OCI-LY7 (cell line): ENCODE measurements around the gene VASH2.
A peak's percentile ranks its signal among the peaks of the same experiment; 100 is the strongest.

Experiments used
- EZH2phosphoT487 ChIP-seq: fragments of 200-600 bp; sonication (generic); IDR thresholded peaks from 2 replicates; pipeline ENCODE4 v1.6.1; 2018; ENCODE audit warnings: low read depth, borderline replicate concordance, mild to moderate bottlenecking, mixed run types, antibody characterized with exemption, low read length, moderate library complexity, mixed read lengths
- TF ChIP-seq, protein P1 (sequence below): fragments of 200-600 bp; sonication (generic); conservative IDR thresholded peaks from 2 replicates; pipeline ENCODE4 v1.5.1; 2014; ENCODE audit warnings: mild to moderate bottlenecking, antibody characterized with exemption, low read length, moderate library complexity, mixed read lengths

DNA sequence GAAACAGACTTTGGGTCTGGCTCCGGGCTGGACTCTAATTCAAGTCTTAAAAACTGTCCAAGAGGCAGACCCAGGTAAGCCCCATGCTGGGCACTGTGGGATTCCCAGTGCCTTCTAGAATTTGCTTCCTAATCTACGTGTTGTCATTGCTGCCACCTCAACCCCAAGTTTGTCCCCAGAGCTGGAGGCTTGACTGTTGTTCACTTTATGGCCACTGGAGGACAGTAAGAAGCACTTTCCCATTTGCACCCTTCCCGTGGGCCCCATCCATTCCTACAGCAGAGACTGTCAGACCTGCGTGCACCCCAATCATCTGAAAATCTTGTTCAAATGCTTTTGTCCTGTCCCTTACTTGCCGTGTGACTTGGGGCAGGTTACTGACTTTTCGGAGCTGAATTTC is 29.4 kb upstream of the VASH2 start:
- TF ChIP-seq, protein P1, sequence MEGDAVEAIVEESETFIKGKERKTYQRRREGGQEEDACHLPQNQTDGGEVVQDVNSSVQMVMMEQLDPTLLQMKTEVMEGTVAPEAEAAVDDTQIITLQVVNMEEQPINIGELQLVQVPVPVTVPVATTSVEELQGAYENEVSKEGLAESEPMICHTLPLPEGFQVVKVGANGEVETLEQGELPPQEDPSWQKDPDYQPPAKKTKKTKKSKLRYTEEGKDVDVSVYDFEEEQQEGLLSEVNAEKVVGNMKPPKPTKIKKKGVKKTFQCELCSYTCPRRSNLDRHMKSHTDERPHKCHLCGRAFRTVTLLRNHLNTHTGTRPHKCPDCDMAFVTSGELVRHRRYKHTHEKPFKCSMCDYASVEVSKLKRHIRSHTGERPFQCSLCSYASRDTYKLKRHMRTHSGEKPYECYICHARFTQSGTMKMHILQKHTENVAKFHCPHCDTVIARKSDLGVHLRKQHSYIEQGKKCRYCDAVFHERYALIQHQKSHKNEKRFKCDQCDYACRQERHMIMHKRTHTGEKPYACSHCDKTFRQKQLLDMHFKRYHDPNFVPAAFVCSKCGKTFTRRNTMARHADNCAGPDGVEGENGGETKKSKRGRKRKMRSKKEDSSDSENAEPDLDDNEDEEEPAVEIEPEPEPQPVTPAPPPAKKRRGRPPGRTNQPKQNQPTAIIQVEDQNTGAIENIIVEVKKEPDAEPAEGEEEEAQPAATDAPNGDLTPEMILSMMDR: peak; percentile 69
- TF ChIP-seq EZH2phosphoT487: no peak
